Measurements from ENCODE around the gene TGIF1. TPM values are rescaled to one million over a fixed set of nuclear protein-coding genes. Genes with fewer than 3 reads are reported as not detected.

TGIF1 gene
- total RNA-seq, 1 experiment from 2014 or later: 86.9 TPM

- peak overlapping the region; percentile 76 for H3K4me3 ChIP-seq
- peak; percentile 94 to 96 for DNase-seq
- peaks cover 10% of the 10 kb centered on the region for H3K4me1 ChIP-seq
- peaks cover 18% of the 10 kb centered on the region for H3K36me3 ChIP-seq
- H3K9me3 ChIP-seq (replicated peaks): no peaks in the 10 kb centered on the region
- no peaks in the 10 kb centered on the region for H3K27me3 ChIP-seq
- peak overlapping the region; percentile 95 for H3K27ac ChIP-seq
Measured at GRCh38 chr18:3447895-3448837, 1.8 kb upstream of the TGIF1 start.

GRCh38 chr18:3448838-3449511, 997 bp upstream of the TGIF1 start:
- Histone ChIP-seq H3K27me3 (no peaks in the 10 kb centered on the region), H3K36me3 (peaks cover 23% of the 10 kb centered on the region), H3K9me3 (replicated peaks) (no peaks in the 10 kb centered on the region), H3K4me1 (peaks cover 13% of the 10 kb centered on the region), H3K4me3 (peak overlapping the region; percentile 76), H3K27ac (peak overlapping the region; percentile 95)
- no peak for DNase-seq

GRCh38 chr18:3449512-3450011, 410 bp upstream of the TGIF1 start:
- Histone ChIP-seq H3K27me3 (no peaks in the 10 kb centered on the region), H3K36me3 (peaks cover 29% of the 10 kb centered on the region), H3K27ac (peak overlapping the region; percentile 95), H3K9me3 (replicated peaks) (no peaks in the 10 kb centered on the region), H3K4me1 (peaks cover 18% of the 10 kb centered on the region), H3K4me3 (peak overlapping the region; percentile 76)
- DNase-seq: peak; percentile 85 to 86

- H3K27ac ChIP-seq: peak overlapping the region; percentile 95
- peaks cover 36% of the 10 kb centered on the region for H3K36me3 ChIP-seq
- no peaks in the 10 kb centered on the region for H3K27me3 ChIP-seq
- H3K9me3 ChIP-seq (replicated peaks): no peaks in the 10 kb centered on the region
- H3K4me1 ChIP-seq: peaks cover 27% of the 10 kb centered on the region
- DNase-seq: no peak
- peak overlapping the region; percentile 76 for H3K4me3 ChIP-seq
Measured at GRCh38 chr18:3450799-3451182, 819 bp downstream of the TGIF1 start.

GRCh38 chr18:3451183-3451988, 1.4 kb downstream of the TGIF1 start:
- H3K4me3 ChIP-seq: peak overlapping the region; percentile 76
- no peaks in the 10 kb centered on the region for H3K9me3 ChIP-seq (replicated peaks)
- H3K36me3 ChIP-seq: peaks cover 41% of the 10 kb centered on the region
- H3K4me1 ChIP-seq: peaks cover 22% of the 10 kb centered on the region
- no peaks in the 10 kb centered on the region for H3K27me3 ChIP-seq
- H3K27ac ChIP-seq: peak overlapping the region; percentile 95
- DNase-seq: peak; percentile 84 to 86

GRCh38 chr18:3451989-3452749, 2.2 kb downstream of the TGIF1 start:
- peak overlapping the region; percentile 95 for H3K27ac ChIP-seq
- peaks cover 48% of the 10 kb centered on the region for H3K36me3 ChIP-seq
- H3K27me3 ChIP-seq: no peaks in the 10 kb centered on the region
- DNase-seq: peak; percentile 17 to 45
- H3K4me3 ChIP-seq: peak overlapping the region; percentile 76
- no peaks in the 10 kb centered on the region for H3K9me3 ChIP-seq (replicated peaks)
- H3K4me1 ChIP-seq: peaks cover 16% of the 10 kb centered on the region

- H3K4me3 ChIP-seq: peak overlapping the region; percentile 76
- no peaks in the 10 kb centered on the region for H3K27me3 ChIP-seq
- peaks cover 56% of the 10 kb centered on the region for H3K36me3 ChIP-seq
- DNase-seq: peak in 1 of 2 experiments; percentile 13
- H3K27ac ChIP-seq: peak overlapping the region; percentile 95
- peaks cover 16% of the 10 kb centered on the region for H3K4me1 ChIP-seq
- no peaks in the 10 kb centered on the region for H3K9me3 ChIP-seq (replicated peaks)
Measured at GRCh38 chr18:3452750-3453539, 3.0 kb downstream of the TGIF1 start.

- DNase-seq: peak; percentile 15 to 37
- Histone ChIP-seq H3K9me3 (replicated peaks) (no peaks in the 10 kb centered on the region), H3K4me1 (peaks cover 16% of the 10 kb centered on the region), H3K27me3 (no peaks in the 10 kb centered on the region), H3K4me3 (peak overlapping the region; percentile 76), H3K27ac (peak overlapping the region; percentile 95), H3K36me3 (peaks cover 64% of the 10 kb centered on the region)
Measured at GRCh38 chr18:3453540-3454364, 3.8 kb downstream of the TGIF1 start.

- DNase-seq: peak; percentile 40 to 64
Measured at GRCh38 chr18:3454365-3455089, 4.6 kb downstream of the TGIF1 start.

GRCh38 chr18:3455090-3455635, 5.2 kb downstream of the TGIF1 start:
- H3K9me3 ChIP-seq (replicated peaks): no peaks in the 10 kb centered on the region
- H3K27ac ChIP-seq: peak overlapping the region; percentile 95
- no peaks in the 10 kb centered on the region for H3K27me3 ChIP-seq
- peak overlapping the region; percentile 76; the same call in 1 of the 2 replicates for H3K4me3 ChIP-seq
- DNase-seq: no peak
- peaks cover 16% of the 10 kb centered on the region for H3K4me1 ChIP-seq
- peaks cover 76% of the 10 kb centered on the region for H3K36me3 ChIP-seq

More at GRCh38 chr18:3454365-3455089, 4.6 kb downstream of the TGIF1 start:
- H3K9me3 ChIP-seq (replicated peaks): no peaks in the 10 kb centered on the region
- peak overlapping the region; percentile 95 for H3K27ac ChIP-seq
- H3K4me1 ChIP-seq: peaks cover 16% of the 10 kb centered on the region
- H3K36me3 ChIP-seq: peaks cover 72% of the 10 kb centered on the region
- peak overlapping the region; percentile 76 for H3K4me3 ChIP-seq
- no peaks in the 10 kb centered on the region for H3K27me3 ChIP-seq

- peaks cover 16% of the 10 kb centered on the region for H3K4me1 ChIP-seq
- H3K36me3 ChIP-seq: peaks cover 80% of the 10 kb centered on the region
- no peak for DNase-seq
- H3K4me3 ChIP-seq: no peak overlapping the region
- no peaks in the 10 kb centered on the region for H3K27me3 ChIP-seq
- H3K27ac ChIP-seq: no peak overlapping the region
- no peaks in the 10 kb centered on the region for H3K9me3 ChIP-seq (replicated peaks)
Measured at GRCh38 chr18:3455907-3456685, 6.1 kb downstream of the TGIF1 start.

Measured in SJCRH30 (cell line).